ENCODE data around the gene ABCC2. TPM values are rescaled to one million over a fixed set of nuclear protein-coding genes. Genes with fewer than 3 reads are reported as not detected.

The ABCC2 gene
- total RNA-seq, 2 donors from 2014 or later: 0.22 to 0.40 TPM

DNA sequence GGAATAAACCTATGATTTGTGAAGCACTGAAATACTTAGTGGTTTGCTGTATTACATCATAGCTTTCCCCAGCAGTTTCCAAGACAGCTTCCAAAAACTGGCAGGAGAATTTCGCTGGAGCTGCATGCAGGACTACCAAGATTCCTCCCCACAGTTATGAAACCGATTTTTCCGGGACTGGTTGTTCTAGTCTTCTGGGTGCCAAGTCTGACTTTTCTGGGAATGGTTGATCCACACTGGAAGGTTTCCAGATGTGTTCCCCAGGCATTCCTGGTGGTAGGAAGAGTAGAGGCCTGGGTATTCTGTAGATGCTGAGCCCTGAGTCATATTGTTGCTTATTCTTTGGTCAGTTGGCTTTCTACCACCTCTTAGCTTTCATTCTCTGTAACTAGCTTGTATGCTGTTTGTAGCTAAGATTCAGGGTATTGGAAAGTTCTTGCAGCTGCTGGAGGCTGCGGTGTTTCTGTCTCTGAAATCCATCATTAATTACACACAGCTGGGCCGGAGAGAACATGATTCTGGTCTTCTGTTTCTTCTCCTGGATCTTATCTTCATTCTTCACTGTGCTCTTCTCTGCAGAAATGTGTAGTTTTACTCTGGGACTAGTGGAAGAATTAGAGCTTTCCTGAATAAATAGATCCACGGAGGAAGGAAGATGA lies 6.3 kb downstream of the ABCC2 start:
- DNase-seq: no peak
- Mint-ChIP-seq H3K36me3 (ENCODE audit: low read depth) (no peaks in the 10 kb centered on the region), H3K9me3 (no peaks in the 10 kb centered on the region), H3K4me3 (no peak overlapping the region), H3K27me3 (ENCODE audit: insufficient read depth) (no peaks in the 10 kb centered on the region), H3K27ac (no peak overlapping the region), H3K4me1 (no peaks in the 10 kb centered on the region)
- no peaks in the 10 kb centered on the region for H3K9me3 ChIP-seq (ENCODE audit: control insufficient read depth, low read length)
- TF ChIP-seq, protein P1, sequence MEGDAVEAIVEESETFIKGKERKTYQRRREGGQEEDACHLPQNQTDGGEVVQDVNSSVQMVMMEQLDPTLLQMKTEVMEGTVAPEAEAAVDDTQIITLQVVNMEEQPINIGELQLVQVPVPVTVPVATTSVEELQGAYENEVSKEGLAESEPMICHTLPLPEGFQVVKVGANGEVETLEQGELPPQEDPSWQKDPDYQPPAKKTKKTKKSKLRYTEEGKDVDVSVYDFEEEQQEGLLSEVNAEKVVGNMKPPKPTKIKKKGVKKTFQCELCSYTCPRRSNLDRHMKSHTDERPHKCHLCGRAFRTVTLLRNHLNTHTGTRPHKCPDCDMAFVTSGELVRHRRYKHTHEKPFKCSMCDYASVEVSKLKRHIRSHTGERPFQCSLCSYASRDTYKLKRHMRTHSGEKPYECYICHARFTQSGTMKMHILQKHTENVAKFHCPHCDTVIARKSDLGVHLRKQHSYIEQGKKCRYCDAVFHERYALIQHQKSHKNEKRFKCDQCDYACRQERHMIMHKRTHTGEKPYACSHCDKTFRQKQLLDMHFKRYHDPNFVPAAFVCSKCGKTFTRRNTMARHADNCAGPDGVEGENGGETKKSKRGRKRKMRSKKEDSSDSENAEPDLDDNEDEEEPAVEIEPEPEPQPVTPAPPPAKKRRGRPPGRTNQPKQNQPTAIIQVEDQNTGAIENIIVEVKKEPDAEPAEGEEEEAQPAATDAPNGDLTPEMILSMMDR (conservative IDR thresholded peaks at IDR 0.05): no peak
- H3K4me1 ChIP-seq (ENCODE audit: control insufficient read depth, insufficient read depth, low read length): no peaks in the 10 kb centered on the region
- no peak overlapping the region for H3K4me3 ChIP-seq (ENCODE audit: low read length)
- 83 to 85% methylated on average over 4 to 6 of the region's 6 CpGs for WGBS, 2 experiments (ENCODE audit: insufficient coverage in 1 of 2, insufficient read length in 1 of 2)
- no peak overlapping the region for H3K9ac ChIP-seq (ENCODE audit: extremely low read depth, low read length, poor library complexity, severe bottlenecking)
- H3K27me3 ChIP-seq (ENCODE audit: control insufficient read depth, insufficient read depth, low read length, poor library complexity, severe bottlenecking): no peaks in the 10 kb centered on the region
- no peak overlapping the region for H3K27ac ChIP-seq (ENCODE audit: low read depth, low read length)
- H3K36me3 ChIP-seq (ENCODE audit: control insufficient read depth, insufficient read depth, low read length): no peaks in the 10 kb centered on the region

DNA sequence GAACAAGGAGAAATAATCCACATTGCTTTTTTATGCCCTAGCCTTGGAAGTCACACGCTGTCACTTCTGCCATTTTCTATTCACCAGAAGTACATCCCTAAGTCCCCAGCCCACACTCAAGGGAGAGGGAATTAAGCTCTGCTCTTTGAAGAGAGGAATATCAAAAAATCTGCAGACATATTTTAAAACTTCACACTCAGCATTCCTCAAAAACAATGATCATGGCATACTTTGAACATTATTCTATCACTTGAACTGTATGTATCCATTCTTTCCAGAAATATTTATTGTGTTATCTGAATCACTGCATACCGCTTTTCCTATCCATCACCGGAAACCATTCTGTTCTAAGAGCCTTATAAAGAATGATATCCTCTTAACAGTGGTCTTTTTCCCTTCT lies 9.4 kb downstream of the ABCC2 start:
- TF ChIP-seq, protein P1 (conservative IDR thresholded peaks at IDR 0.05): no peak
- no peaks in the 10 kb centered on the region for H3K27me3 ChIP-seq (ENCODE audit: control insufficient read depth, insufficient read depth, low read length, poor library complexity, severe bottlenecking)
- no peaks in the 10 kb centered on the region for H3K9me3 Mint-ChIP-seq
- no peaks in the 10 kb centered on the region for H3K36me3 ChIP-seq (ENCODE audit: control insufficient read depth, insufficient read depth, low read length)
- H3K4me3 Mint-ChIP-seq: no peak overlapping the region
- H3K9ac ChIP-seq (ENCODE audit: extremely low read depth, low read length, poor library complexity, severe bottlenecking): no peak overlapping the region
- no peaks in the 10 kb centered on the region for H3K36me3 Mint-ChIP-seq (ENCODE audit: low read depth)
- no peak overlapping the region for H3K27ac Mint-ChIP-seq
- no peaks in the 10 kb centered on the region for H3K9me3 ChIP-seq (ENCODE audit: control insufficient read depth, low read length)
- H3K4me3 ChIP-seq (ENCODE audit: low read length): no peak overlapping the region
- H3K4me1 Mint-ChIP-seq: no peaks in the 10 kb centered on the region
- no peak for DNase-seq
- peaks cover 1% of the 10 kb centered on the region for H3K27me3 Mint-ChIP-seq (ENCODE audit: insufficient read depth)
- H3K27ac ChIP-seq (ENCODE audit: low read depth, low read length): no peak overlapping the region
- no peaks in the 10 kb centered on the region for H3K4me1 ChIP-seq (ENCODE audit: control insufficient read depth, insufficient read depth, low read length)
- 98 to 100% methylated on average over 2 to 3 of the region's 3 CpGs for WGBS, 2 experiments (ENCODE audit: insufficient coverage in 1 of 2, insufficient read length in 1 of 2)

DNA sequence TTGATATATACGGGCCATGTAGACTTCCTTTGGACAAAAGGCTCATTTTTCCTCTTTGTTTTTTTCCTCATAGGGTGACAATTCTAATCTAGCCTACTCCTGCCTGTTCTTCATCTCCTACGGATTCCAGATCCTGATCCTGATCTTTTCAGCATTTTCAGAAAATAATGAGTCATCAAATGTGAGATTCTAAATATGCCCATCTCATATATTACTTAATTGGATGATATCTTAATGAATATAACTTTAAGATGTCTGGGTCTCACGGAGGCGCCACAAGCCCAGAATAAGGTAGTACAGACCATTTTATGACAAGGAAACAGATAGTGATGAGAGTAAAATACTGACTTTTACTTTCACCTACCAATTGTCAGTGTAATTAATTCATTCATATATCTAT lies 11.4 kb downstream of the ABCC2 start:
- H3K9ac ChIP-seq (ENCODE audit: extremely low read depth, low read length, poor library complexity, severe bottlenecking): no peak overlapping the region
- DNase-seq: no peak
- no peak overlapping the region for H3K4me3 ChIP-seq (ENCODE audit: low read length)
- no peaks in the 10 kb centered on the region for H3K36me3 ChIP-seq (ENCODE audit: control insufficient read depth, insufficient read depth, low read length)
- Mint-ChIP-seq H3K27ac (no peak overlapping the region), H3K4me3 (no peak overlapping the region), H3K36me3 (ENCODE audit: low read depth) (no peaks in the 10 kb centered on the region), H3K9me3 (no peaks in the 10 kb centered on the region), H3K27me3 (ENCODE audit: insufficient read depth) (peaks cover 6% of the 10 kb centered on the region), H3K4me1 (no peaks in the 10 kb centered on the region)
- no peaks in the 10 kb centered on the region for H3K4me1 ChIP-seq (ENCODE audit: control insufficient read depth, insufficient read depth, low read length)
- no peak overlapping the region for H3K27ac ChIP-seq (ENCODE audit: low read depth, low read length)
- TF ChIP-seq, protein P1 (conservative IDR thresholded peaks at IDR 0.05): no peak
- no peaks in the 10 kb centered on the region for H3K9me3 ChIP-seq (ENCODE audit: control insufficient read depth, low read length)
- 85 to 100% methylated on average over 1 to 2 of the region's 4 CpGs for WGBS, 2 experiments (ENCODE audit: insufficient coverage in 1 of 2, insufficient read length in 1 of 2)
- no peaks in the 10 kb centered on the region for H3K27me3 ChIP-seq (ENCODE audit: control insufficient read depth, insufficient read depth, low read length, poor library complexity, severe bottlenecking)

Data from endodermal cell (in vitro differentiated cells).